Measurements from ENCODE around the gene PRR11.

Gene PRR11

DNA sequence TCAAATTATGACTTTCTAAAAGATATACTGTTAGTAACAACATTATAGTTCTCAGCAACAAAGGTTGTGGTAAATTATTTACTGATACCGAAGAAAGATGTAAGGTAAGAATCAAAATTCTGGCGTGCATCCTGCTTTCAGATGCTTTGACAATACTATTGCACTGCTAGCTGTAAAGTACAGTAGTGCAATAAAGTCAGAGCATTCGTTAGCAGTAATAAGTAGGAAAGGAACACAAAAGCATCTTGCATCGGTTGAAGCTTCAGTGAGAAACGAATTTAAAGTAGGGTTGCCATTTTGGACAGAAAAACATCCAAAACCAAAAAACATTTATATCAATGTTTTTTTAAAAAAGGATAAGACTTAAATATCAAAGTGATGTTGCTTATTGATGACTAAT is 4.5 kb upstream of the PRR11 start:
- no peak for TF ChIP-seq TAF1 (IDR thresholded peaks at IDR 0.05; ENCODE audit: low read depth, low read length)
- TF ChIP-seq POLR2AphosphoS5 (IDR thresholded peaks at IDR 0.05; ENCODE audit: low read depth, low read length) = no peak
- no peak for TF ChIP-seq PAX5 (IDR thresholded peaks at IDR 0.05; ENCODE audit: insufficient read depth, low read length, severe bottlenecking)
- TF ChIP-seq POLR2A (IDR thresholded peaks at IDR 0.05; ENCODE audit: low read depth, low read length) = no peak
- TF ChIP-seq SPI1 (IDR thresholded peaks at IDR 0.05; ENCODE audit: low read depth, low read length) = no peak
- TF ChIP-seq POU2F2 (IDR thresholded peaks at IDR 0.05; ENCODE audit: low read depth, low read length) = no peak
- DNase-seq (ENCODE audit: insufficient read length, low spot score) (no peak), FAIRE-seq (no peak)

GRCh38 chr17:59151591-59151990 is 4.0 kb upstream of the PRR11 start:
- FAIRE-seq (no peak), DNase-seq (ENCODE audit: insufficient read length, low spot score) (no peak)
- no peak for TF ChIP-seq POLR2AphosphoS5 (IDR thresholded peaks at IDR 0.05; ENCODE audit: low read depth, low read length)
- no peak for TF ChIP-seq SPI1 (IDR thresholded peaks at IDR 0.05; ENCODE audit: low read depth, low read length)
- no peak for TF ChIP-seq PAX5 (IDR thresholded peaks at IDR 0.05; ENCODE audit: insufficient read depth, low read length, severe bottlenecking)
- TF ChIP-seq POU2F2 (IDR thresholded peaks at IDR 0.05; ENCODE audit: low read depth, low read length) = no peak

DNA sequence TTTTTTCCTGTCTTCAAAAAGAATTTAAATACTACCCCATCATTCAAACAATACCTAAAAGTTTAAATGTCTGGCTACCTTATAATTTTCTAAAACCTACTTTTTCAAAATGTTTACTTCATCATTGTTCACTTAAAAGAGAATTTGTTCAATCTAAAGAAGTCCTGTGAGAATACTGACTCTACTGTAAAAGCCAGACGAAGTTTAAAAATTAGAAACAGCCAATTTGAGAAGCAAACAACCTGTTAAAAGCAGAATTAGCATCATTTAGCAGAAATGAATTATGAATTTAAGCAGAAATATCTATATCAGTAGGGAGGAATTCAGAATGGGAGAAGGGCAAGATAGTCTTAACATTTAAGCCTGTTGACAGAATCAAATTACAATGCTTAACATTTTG is 2.6 kb upstream of the PRR11 start:
- TF ChIP-seq PAX5 (IDR thresholded peaks at IDR 0.05; ENCODE audit: insufficient read depth, low read length, severe bottlenecking) (no peak), POU2F2 (IDR thresholded peaks at IDR 0.05; ENCODE audit: low read depth, low read length) (no peak), SPI1 (IDR thresholded peaks at IDR 0.05; ENCODE audit: low read depth, low read length) (no peak), TAF1 (IDR thresholded peaks at IDR 0.05; ENCODE audit: low read depth, low read length) (no peak), POLR2A (IDR thresholded peaks at IDR 0.05; ENCODE audit: low read depth, low read length) (no peak), POLR2AphosphoS5 (IDR thresholded peaks at IDR 0.05; ENCODE audit: low read depth, low read length) (no peak)
- FAIRE-seq = no peak
- no peak for DNase-seq (ENCODE audit: insufficient read length, low spot score)

- DNase-seq (ENCODE audit: insufficient read length, low spot score) = no peak
- TF ChIP-seq TAF1 (IDR thresholded peaks at IDR 0.05; ENCODE audit: low read depth, low read length) (no peak), SPI1 (IDR thresholded peaks at IDR 0.05; ENCODE audit: low read depth, low read length) (no peak), POLR2A (IDR thresholded peaks at IDR 0.05; ENCODE audit: low read depth, low read length) (peak; percentile 8)
- FAIRE-seq = peak; percentile 23
Measured at GRCh38 chr17:59154292-59154720, 1.2 kb upstream of the PRR11 start.

DNA sequence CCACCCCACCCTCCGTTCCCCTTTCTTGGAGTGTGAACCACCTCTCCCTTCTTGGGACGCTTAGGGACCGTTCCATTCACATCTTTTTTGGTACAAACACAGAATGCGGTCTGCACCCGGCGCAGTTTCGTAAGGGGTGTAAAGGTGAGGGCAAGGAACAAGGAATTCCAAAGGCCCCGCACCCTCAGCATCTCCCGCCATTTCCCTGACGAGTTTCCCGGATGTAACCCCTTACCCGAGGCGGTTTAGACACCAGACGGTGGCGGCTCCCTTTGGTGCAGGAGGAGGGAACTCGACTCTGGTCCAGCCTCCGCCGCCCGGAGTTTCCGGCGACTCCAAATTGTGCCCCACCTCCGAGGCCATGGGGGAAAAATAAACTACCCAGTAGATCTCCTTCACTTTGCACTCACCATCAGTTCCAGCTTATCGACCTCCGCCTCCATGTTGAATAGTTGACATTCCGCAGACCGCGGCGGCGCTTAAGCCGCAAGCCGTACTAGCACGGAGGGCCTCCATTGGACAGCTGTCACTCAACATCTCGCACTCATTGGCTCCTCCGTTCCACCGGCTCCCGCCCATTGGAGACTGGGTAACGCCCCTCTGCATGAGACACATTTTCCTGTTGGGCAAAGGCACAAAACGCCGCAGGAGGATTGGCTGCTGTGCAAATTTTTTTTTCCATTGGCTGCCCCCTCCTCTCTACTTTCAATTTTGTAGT is 666 bp upstream of the PRR11 start, which contains the start of gene SKA2:
Gene SKA2, minus strand, starts transcription at position 466 of the 718 bp plus-strand sequence. Its CDS starts 23 bp downstream, at position 443.
- FAIRE-seq (peak; percentile 99), DNase-seq (ENCODE audit: insufficient read length, low spot score) (peak; percentile 50)
- TF ChIP-seq SPI1 (IDR thresholded peaks at IDR 0.05; ENCODE audit: low read depth, low read length) (no peak), POU2F2 (IDR thresholded peaks at IDR 0.05; ENCODE audit: low read depth, low read length) (no peak), PAX5 (IDR thresholded peaks at IDR 0.05; ENCODE audit: insufficient read depth, low read length, severe bottlenecking) (no peak), TAF1 (IDR thresholded peaks at IDR 0.05; ENCODE audit: low read depth, low read length) (no peak; the same call in 1 of the 2 replicates), POLR2AphosphoS5 (IDR thresholded peaks at IDR 0.05; ENCODE audit: low read depth, low read length) (no peak; the same call in 1 of the 2 replicates), POLR2A (IDR thresholded peaks at IDR 0.05; ENCODE audit: low read depth, low read length) (no peak; the same call in 1 of the 2 replicates)

GRCh38 chr17:59160157-59161025 is 4.8 kb downstream of the PRR11 start:
- TF ChIP-seq POLR2A (IDR thresholded peaks at IDR 0.05; ENCODE audit: low read depth, low read length) (no peak), PAX5 (IDR thresholded peaks at IDR 0.05; ENCODE audit: insufficient read depth, low read length, severe bottlenecking) (no peak), SPI1 (IDR thresholded peaks at IDR 0.05; ENCODE audit: low read depth, low read length) (no peak), TAF1 (IDR thresholded peaks at IDR 0.05; ENCODE audit: low read depth, low read length) (no peak), POU2F2 (IDR thresholded peaks at IDR 0.05; ENCODE audit: low read depth, low read length) (no peak), POLR2AphosphoS5 (IDR thresholded peaks at IDR 0.05; ENCODE audit: low read depth, low read length) (no peak)
- DNase-seq (ENCODE audit: insufficient read length, low spot score) (no peak), FAIRE-seq (no peak)

DNA sequence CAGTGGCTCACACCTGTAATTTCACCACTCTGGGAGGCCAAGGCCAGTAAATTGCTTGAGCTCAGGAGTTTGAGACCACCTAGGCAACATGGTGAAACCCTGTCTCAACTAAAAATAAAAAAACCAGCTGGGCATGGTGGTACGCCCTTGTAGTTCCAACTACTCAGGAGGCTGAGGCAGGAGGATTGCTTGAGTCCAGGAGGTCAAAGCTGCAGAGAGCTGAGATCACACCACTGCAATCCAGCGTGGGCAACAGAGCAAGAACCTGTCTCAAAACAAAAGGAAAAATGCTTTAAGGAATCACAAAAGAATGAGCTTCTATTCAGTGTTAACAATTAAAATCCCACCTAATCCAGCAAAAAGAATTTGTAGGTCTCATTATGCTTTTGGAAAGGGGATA is 5.9 kb downstream of the PRR11 start:
- DNase-seq (ENCODE audit: insufficient read length, low spot score) (no peak), FAIRE-seq (no peak)
- TF ChIP-seq TAF1 (IDR thresholded peaks at IDR 0.05; ENCODE audit: low read depth, low read length) = no peak
- no peak for TF ChIP-seq PAX5 (IDR thresholded peaks at IDR 0.05; ENCODE audit: insufficient read depth, low read length, severe bottlenecking)

DNA sequence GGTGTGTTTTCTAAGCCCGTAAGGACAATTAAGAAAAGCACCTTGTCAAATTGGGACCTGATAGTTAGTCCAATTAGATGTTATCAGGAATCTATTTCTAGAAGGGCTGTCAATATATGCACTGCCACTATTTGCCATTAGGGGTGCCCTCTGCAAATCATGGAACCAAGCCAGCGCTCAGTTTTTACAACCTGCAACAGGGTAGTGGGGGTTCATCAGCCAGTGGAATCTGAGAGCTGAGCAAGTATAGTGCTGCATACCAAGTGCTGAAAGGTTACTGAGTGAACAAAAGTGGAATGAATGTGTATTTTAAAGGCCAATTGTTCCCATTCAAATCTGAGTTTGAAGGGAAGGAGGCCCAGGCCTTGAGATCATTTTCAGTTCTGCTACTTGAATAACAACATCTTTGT is 10.4 kb downstream of the PRR11 start:
- TF ChIP-seq TAF1 (IDR thresholded peaks at IDR 0.05; ENCODE audit: low read depth, low read length) = no peak
- TF ChIP-seq POU2F2 (IDR thresholded peaks at IDR 0.05; ENCODE audit: low read depth, low read length) = 0 out of 2 replicates have a peak, but pooled peaks have one; percentile 15
- TF ChIP-seq SPI1 (IDR thresholded peaks at IDR 0.05; ENCODE audit: low read depth, low read length) = peak; percentile 56
- FAIRE-seq (peak; percentile 88), DNase-seq (ENCODE audit: insufficient read length, low spot score) (peak; percentile 29)

- no peak for TF ChIP-seq POLR2A (IDR thresholded peaks at IDR 0.05; ENCODE audit: low read depth, low read length)
- TF ChIP-seq TAF1 (IDR thresholded peaks at IDR 0.05; ENCODE audit: low read depth, low read length) = no peak
- TF ChIP-seq POLR2AphosphoS5 (IDR thresholded peaks at IDR 0.05; ENCODE audit: low read depth, low read length) = no peak
- no peak for TF ChIP-seq POU2F2 (IDR thresholded peaks at IDR 0.05; ENCODE audit: low read depth, low read length)
- no peak for TF ChIP-seq SPI1 (IDR thresholded peaks at IDR 0.05; ENCODE audit: low read depth, low read length)
- TF ChIP-seq PAX5 (IDR thresholded peaks at IDR 0.05; ENCODE audit: insufficient read depth, low read length, severe bottlenecking) = no peak
- DNase-seq (ENCODE audit: insufficient read length, low spot score) = no peak
- no peak for FAIRE-seq
Measured at GRCh38 chr17:59167571-59168001, 12.0 kb downstream of the PRR11 start.

Data from GM12891 (cell line).